ENCODE measurements around the gene PPARGC1A. TPM values are rescaled to one million over a fixed set of nuclear protein-coding genes. Genes with fewer than 3 reads are reported as not detected.
A peak's percentile ranks its signal among the peaks of the same experiment; 100 is the strongest.

PPARGC1A gene
- total RNA-seq, 4 donors from 2014 or later, result 13.8 to 22.8 (median 17.1) TPM

- Histone ChIP-seq H3K27ac (replicated peaks in 1 of 4) (peak overlapping the region; percentile 53 to 66 (median 64)), H3K4me1 (peaks cover 29 to 66% (median 55%) of the 10 kb centered on the region in 4 donors), H3K36me3 (no peaks in the 10 kb centered on the region), H3K9me3 (no peaks in the 10 kb centered on the region), H3K27me3 (no peaks in the 10 kb centered on the region), H3K4me3 (no peak overlapping the region)
- intact Hi-C loops (cut with DNase I), result no loop called here
- WGBS, result 92% methylated on average over 3 of the region's 4 CpGs
- DNase-seq (ENCODE audit: extremely low spot score), result no peak
- TF ChIP-seq EP300 (IDR thresholded peaks at IDR 0.05) (no peak), POLR2AphosphoS5 (IDR thresholded peaks at IDR 0.05) (no peak), POLR2A (IDR thresholded peaks at IDR 0.05; ENCODE audit: low read depth) (no peak)
- TF ChIP-seq, protein P1, sequence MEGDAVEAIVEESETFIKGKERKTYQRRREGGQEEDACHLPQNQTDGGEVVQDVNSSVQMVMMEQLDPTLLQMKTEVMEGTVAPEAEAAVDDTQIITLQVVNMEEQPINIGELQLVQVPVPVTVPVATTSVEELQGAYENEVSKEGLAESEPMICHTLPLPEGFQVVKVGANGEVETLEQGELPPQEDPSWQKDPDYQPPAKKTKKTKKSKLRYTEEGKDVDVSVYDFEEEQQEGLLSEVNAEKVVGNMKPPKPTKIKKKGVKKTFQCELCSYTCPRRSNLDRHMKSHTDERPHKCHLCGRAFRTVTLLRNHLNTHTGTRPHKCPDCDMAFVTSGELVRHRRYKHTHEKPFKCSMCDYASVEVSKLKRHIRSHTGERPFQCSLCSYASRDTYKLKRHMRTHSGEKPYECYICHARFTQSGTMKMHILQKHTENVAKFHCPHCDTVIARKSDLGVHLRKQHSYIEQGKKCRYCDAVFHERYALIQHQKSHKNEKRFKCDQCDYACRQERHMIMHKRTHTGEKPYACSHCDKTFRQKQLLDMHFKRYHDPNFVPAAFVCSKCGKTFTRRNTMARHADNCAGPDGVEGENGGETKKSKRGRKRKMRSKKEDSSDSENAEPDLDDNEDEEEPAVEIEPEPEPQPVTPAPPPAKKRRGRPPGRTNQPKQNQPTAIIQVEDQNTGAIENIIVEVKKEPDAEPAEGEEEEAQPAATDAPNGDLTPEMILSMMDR (IDR thresholded peaks at IDR 0.05), result no peak
These were observed 44.4 kb upstream of the PPARGC1A start for GRCh38 chr4:23934223-23934622.

- intact Hi-C loops (cut with DNase I), result no loop called here
- WGBS, result 56% methylated on average over 6 of the region's 6 CpGs
- TF ChIP-seq POLR2A (IDR thresholded peaks at IDR 0.05; ENCODE audit: low read depth), result no peak
- no peak for TF ChIP-seq EP300 (IDR thresholded peaks at IDR 0.05)
- TF ChIP-seq, protein P1 (IDR thresholded peaks at IDR 0.05), result peak; percentile 31 to 44 (median 39)
- TF ChIP-seq POLR2AphosphoS5 (IDR thresholded peaks at IDR 0.05), result no peak
- Histone ChIP-seq H3K36me3 (no peaks in the 10 kb centered on the region), H3K9me3 (no peaks in the 10 kb centered on the region), H3K27me3 (no peaks in the 10 kb centered on the region), H3K4me3 (no peak overlapping the region), H3K27ac (replicated peaks in 1 of 4) (peak overlapping the region; percentile 53 to 66 (median 64)), H3K4me1 (peaks cover 29 to 62% (median 55%) of the 10 kb centered on the region in 4 donors)
- no peak for DNase-seq (ENCODE audit: extremely low spot score)
These were observed 43.1 kb upstream of the PPARGC1A start for GRCh38 chr4:23932901-23933308.

GRCh38 chr4:23932186-23932585 lies 42.3 kb upstream of the PPARGC1A start:
- H3K36me3 ChIP-seq, result no peaks in the 10 kb centered on the region
- intact Hi-C loops (cut with DNase I), result no loop called here
- no peak overlapping the region for H3K4me3 ChIP-seq
- H3K9me3 ChIP-seq, result no peaks in the 10 kb centered on the region
- no peak for TF ChIP-seq POLR2AphosphoS5 (IDR thresholded peaks at IDR 0.05)
- TF ChIP-seq, protein P1 (IDR thresholded peaks at IDR 0.05), result no peak
- TF ChIP-seq EP300 (IDR thresholded peaks at IDR 0.05), result no peak
- TF ChIP-seq POLR2A (IDR thresholded peaks at IDR 0.05; ENCODE audit: low read depth), result no peak
- H3K27me3 ChIP-seq, result no peaks in the 10 kb centered on the region
- DNase-seq (ENCODE audit: extremely low spot score), result no peak
- H3K27ac ChIP-seq (replicated peaks in 1 of 4), result peak overlapping the region in 2 of 4 donors; percentile 64 to 66
- peaks cover 29 to 61% (median 55%) of the 10 kb centered on the region in 4 donors for H3K4me1 ChIP-seq
- WGBS, result 89% methylated on average over 4 of the region's 4 CpGs

DNA sequence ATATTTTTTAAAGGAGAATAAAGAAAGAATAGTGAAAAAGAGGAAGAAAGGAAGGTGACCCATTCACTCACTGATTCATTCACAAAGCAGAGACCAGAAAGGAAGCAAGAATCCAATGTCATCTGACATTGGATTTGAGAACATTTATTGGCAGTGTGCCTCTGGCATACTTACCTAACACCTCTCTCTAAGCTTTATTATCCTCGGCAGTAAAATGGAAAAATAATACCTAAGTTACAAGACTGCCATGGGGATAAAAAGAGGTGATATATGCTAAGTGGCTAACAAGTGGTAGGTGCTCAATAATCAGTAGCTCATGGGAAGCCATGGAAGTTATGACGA lies 41.6 kb upstream of the PPARGC1A start:
- Histone ChIP-seq H3K4me3 (no peak overlapping the region), H3K36me3 (no peaks in the 10 kb centered on the region), H3K27me3 (no peaks in the 10 kb centered on the region), H3K27ac (replicated peaks in 1 of 4) (peak overlapping the region; percentile 14 to 66 (median 52)), H3K9me3 (no peaks in the 10 kb centered on the region), H3K4me1 (peaks cover 29 to 55% (median 52%) of the 10 kb centered on the region in 4 donors)
- WGBS, result 55% methylated on average over 2 of the region's 2 CpGs
- no peak for TF ChIP-seq POLR2AphosphoS5 (IDR thresholded peaks at IDR 0.05)
- TF ChIP-seq, protein P1 (IDR thresholded peaks at IDR 0.05), result no peak
- TF ChIP-seq POLR2A (IDR thresholded peaks at IDR 0.05; ENCODE audit: low read depth), result no peak
- no peak for TF ChIP-seq EP300 (IDR thresholded peaks at IDR 0.05)
- no peak for DNase-seq (ENCODE audit: extremely low spot score)
- intact Hi-C loops (cut with DNase I), result no loop called here
